ENCODE results near the gene KRTAP1-5.
"Not testable (repeated sequence)": the region's sequence is repeated elsewhere in the genome, so short reads cannot be mapped to it uniquely, and the experiment has no call there.

KRTAP1-5 gene

GRCh38 chr17:41046735-41047465, 19.9 kb upstream of the KRTAP1-5 start, which contains the start of gene KRTAP2-1:
KRTAP2-1 (minus strand) TSS chr17:41047316; CDS start chr17:41047267, 49 bp downstream.
- not testable (repeated sequence) for DNase-seq

- no peak for DNase-seq
Measured at GRCh38 chr17:41042953-41043352, 15.9 kb upstream of the KRTAP1-5 start.

GRCh38 chr17:41040783-41041571, 14.0 kb upstream of the KRTAP1-5 start, which contains the start of gene KRTAP1-1:
KRTAP1-1 (minus strand) TSS chr17:41041450; CDS start chr17:41041397, 53 bp downstream.
- peak; percentile 5 to 59 for DNase-seq

- DNase-seq = no peak
Measured at GRCh38 chr17:41037853-41038350, 10.9 kb upstream of the KRTAP1-5 start.

GRCh38 chr17:41034346-41034935, 7.4 kb upstream of the KRTAP1-5 start, which contains the start of gene KRTAP1-3:
KRTAP1-3 (minus strand) TSS chr17:41034874; CDS start chr17:41034821, 53 bp downstream.
- DNase-seq = peak; percentile 34 to 74

- no peak for DNase-seq
Measured at GRCh38 chr17:41029633-41030245, 2.7 kb upstream of the KRTAP1-5 start, which contains the start of gene KRTAP1-4. KRTAP1-4 (minus strand) TSS chr17:41030195; CDS start chr17:41030078, 117 bp downstream.

- DNase-seq = no peak
Measured at GRCh38 chr17:41024697-41025096, 2.3 kb downstream of the KRTAP1-5 start.

GRCh38 chr17:41020336-41020735, 6.7 kb downstream of the KRTAP1-5 start:
- DNase-seq = no peak

- DNase-seq = no peak
Measured at GRCh38 chr17:41019415-41019814, 7.6 kb downstream of the KRTAP1-5 start.

GRCh38 chr17:41018541-41018940, 8.5 kb downstream of the KRTAP1-5 start:
- DNase-seq = no peak

- no peak for DNase-seq
Measured at GRCh38 chr17:41016578-41017215, 10.3 kb downstream of the KRTAP1-5 start.

GRCh38 chr17:41015454-41015853, 11.6 kb downstream of the KRTAP1-5 start:
- DNase-seq = no peak

GRCh38 chr17:41013606-41014005, 13.4 kb downstream of the KRTAP1-5 start:
- DNase-seq = no peak

GRCh38 chr17:41013181-41013580, 13.8 kb downstream of the KRTAP1-5 start:
- DNase-seq = no peak

- DNase-seq = no peak
Measured at GRCh38 chr17:41012326-41013120, 14.5 kb downstream of the KRTAP1-5 start.

GRCh38 chr17:41010441-41010840, 16.6 kb downstream of the KRTAP1-5 start:
- DNase-seq = no peak

- no peak for DNase-seq
Measured at GRCh38 chr17:41009936-41010335, 17.1 kb downstream of the KRTAP1-5 start.

- DNase-seq = no peak
Measured at GRCh38 chr17:41009301-41009760, 17.7 kb downstream of the KRTAP1-5 start.

- no peak for DNase-seq
Measured at GRCh38 chr17:41008811-41009210, 18.2 kb downstream of the KRTAP1-5 start, which contains the start of gene KRTAP3-1. KRTAP3-1 (minus strand) TSS chr17:41009128; CDS start chr17:41009074, 54 bp downstream.

- peak in 1 of 2 experiments; percentile 35 for DNase-seq
Measured at GRCh38 chr17:41004397-41004796, 22.6 kb downstream of the KRTAP1-5 start.

- no peak for DNase-seq
Measured at GRCh38 chr17:41003926-41004325, 23.1 kb downstream of the KRTAP1-5 start.
